NCI-H1048 (cell line): ENCODE results near the gene DHX16.

Experiments used
- DNase-seq: peaks from one replicate; lab custom pipeline; 2025; lab: John Stamatoyannopoulos, UW

The DHX16 gene

DNA sequence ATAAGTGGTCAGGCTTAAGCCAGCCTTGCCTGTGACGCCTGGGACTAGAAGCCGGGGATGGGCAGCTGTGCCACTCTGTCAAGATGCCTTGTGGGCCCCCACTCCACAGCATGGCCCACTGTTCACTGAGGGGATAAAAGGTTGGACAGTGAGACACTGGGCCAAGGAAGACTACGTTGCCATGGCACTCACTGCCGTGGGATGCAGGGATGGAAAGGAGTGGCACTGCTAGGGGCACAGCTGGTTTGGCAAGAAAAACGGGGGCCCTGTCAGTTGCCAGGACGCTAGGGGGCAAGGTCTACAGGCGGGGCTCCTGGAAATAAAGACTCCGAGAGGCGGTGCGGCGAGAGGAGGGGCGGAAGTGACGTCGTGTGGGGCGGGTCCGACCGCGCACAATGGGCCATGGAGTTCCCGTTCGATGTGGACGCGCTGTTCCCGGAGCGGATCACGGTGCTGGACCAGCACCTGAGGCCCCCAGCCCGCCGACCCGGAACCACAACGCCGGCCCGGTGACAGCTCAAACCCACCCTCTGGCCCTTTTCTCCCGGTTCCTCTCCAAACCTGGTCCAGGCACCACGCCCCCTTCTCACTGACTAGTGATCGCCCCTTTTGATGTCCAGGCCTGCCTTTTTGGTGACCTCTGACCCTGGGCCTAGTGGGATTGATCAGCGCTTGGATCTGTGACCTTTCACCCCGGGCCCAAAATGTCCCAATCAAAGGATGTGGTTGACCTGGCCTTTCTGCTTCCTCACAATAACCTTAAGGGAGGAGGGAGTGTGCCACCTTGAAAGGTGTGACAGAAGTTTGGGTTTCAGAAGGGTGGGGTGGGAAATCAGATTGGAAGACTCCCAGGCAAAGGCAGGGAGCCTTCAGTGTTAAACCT, 46.1 kb downstream of the DHX16 start, which contains the start of gene ATAT1:
Gene ATAT1, plus strand, starts transcription at position 391 of the 883 bp plus-strand sequence.
- peak; percentile 57 for DNase-seq

DNA sequence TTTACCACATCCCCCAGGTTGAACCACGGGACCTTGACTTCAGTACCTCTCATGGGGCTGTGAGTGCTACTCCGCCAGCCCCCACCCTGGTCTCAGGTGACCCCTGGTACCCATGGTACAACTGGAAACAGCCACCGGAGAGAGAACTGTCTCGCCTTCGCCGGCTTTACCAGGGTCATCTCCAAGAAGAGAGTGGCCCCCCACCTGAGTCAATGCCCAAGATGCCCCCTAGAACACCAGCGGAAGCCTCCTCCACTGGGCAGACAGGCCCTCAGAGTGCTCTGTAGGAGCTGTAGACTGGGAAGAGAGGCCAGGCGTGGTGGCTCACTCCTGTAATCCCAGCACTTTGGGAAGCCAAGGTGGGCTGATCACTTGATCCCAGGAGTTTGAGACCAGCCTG, 47.3 kb downstream of the DHX16 start:
- DNase-seq = no peak

DNA sequence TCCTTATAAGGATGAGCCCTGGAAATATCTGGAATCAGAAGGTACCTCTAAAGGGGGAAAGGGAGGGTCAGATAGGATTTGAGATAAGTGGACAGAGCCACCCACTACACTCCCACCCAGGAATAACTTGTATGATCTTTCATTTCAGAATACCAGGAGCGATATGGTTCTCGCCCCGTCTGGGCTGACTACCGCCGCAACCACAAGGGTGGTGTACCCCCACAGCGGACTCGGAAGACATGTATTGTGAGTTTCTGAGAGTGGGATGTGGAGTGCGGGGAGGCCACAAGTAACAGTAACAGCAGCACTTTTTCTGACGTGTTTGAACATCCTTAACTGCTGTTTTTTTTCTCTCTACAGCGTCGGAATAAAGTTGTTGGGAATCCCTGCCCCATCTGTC, 53.2 kb downstream of the DHX16 start:
- no peak for DNase-seq

DNA sequence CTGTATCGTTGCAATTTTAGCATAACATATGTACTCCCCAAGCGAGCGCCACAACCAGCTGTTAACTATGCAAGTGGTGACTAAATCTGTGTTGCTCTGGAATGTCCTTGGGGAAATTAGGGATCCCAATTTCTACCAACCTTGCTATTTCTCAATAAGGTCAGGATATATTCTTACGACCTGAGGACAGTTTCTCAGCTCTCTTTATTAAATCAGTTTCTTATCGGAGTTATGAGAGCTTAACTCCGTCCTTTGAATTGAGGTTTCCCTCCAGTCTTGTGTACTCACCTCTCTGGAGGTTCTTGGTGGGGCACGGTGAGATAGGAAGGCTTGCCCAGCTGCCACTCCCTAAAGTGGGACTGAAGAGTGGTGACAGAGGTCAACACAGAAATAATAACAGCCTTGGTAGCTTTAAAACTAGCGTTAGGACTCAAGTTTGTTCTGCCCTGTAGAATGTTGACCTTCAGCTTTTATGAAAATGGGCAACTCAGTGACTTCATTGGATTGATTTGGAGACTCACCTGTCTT, 54.5 kb downstream of the DHX16 start:
- no peak for DNase-seq

DNA sequence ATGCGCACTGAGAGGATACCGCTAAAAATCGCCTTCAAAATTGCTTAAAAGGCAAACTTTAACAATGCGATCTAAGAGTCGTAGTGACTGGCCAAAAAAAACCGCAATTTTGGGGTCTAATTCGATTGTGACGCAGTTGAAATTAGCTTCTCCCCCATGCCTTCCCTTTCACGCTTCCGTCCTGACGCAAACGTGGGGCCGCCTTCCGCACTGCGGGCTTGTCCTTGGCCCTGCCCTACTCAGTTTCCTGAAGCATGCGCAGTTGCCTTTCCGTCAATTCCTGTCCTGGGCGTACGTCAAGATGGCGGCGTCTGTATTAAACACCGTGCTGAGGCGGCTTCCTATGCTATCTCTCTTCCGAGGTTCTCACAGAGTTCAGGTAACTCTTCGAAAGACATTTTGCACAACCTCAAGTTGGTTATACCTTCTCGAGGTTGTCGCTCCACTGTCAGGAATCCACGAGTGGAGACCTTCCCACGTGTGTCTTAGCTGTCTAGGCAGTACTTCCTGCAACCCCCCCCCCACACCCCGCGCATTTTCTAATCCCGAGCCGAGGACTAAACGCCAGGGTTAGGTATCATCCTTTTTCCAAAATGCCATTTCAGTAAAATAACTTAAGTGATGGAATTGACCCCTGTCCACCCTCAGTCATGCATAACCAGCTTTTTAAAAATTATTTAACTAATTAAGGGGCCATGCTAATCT, 55.1 kb downstream of the DHX16 start, which contains the start of gene MRPS18B:
Gene MRPS18B, plus strand, starts transcription at position 276 of the 705 bp plus-strand sequence. Its CDS starts 26 bp downstream, at position 302.
- DNase-seq = peak; percentile 92

DNA sequence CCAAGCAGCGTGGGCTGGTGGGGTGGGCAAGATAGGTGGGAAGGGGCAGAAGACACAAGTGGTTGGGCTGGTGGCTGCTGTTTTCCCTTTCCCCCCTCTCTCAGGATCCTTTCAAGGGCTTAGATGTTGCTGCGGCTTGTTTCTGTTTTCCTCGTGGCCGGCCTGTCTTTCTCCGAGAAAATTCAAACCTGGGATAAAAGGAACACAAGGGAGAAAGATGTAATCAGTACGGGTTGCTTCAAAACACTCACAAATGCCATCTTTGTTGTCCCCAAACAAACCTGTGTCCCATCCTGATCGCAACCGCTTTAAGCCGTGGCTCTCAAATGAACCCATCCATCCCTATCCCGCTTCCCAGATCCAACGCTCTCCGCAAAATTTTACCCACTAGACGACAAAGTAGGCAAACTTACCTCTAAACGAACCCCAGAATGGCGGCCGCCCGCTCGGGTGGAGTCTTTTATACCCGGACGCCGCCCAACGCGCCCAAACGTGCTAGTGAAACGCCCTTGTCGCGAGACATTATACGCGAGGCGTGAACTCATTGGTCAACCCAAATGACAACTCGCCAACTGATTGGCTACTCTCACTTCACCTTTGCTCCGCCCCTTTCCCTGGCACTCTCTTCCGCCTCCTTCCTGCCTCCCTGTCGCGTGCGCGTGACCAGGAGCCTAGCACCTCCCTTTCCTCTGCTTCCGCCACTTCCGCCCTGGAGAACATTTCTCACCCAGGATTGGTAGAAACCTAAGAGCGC, 55.8 kb downstream of the DHX16 start, which contains the start of gene PPP1R10:
Gene PPP1R10, minus strand, starts transcription at position 433 of the 754 bp plus-strand sequence. CDS start 7,299 bp downstream, outside the sequence.
- DNase-seq = peak; percentile 98

DNA sequence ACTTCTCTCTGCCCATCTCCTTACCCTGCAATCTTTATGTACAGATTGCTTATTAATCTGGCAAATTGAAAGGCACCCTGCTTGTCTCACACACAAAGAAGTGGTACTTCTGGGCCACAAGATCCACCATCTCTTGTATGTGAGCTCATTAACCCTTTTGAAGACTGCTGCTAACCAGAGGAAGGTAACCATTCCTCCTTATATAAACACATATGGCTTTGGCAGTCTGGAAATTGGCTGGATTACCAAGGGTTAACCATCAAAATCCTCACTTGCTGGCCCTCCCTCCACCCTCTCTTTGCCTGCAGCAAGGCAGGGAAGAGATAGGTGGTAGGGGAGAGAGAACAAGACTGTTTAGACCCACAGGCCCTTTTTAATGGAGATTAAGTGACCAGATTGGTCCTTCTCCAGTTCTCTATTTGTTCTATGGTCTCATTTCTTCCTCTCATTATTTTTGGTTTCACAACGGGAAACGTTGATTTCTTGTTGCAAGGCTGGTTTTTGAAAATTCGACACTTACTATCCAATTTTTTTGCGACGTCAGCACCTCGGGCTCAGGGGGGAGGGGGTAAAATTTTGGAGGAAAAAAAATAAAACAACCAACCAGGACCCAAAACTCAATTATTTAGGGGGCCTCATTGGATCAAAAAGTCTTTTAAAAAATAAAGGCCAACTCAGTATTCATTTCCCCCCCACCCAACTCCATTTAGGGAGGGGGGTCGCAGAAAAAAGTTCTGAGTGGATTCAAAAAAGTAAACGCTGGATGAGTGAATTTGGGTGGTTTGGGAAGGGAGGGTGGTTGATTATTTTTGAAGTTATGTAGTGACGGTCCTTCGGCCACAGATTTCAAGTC, 56.6 kb downstream of the DHX16 start:
- no peak for DNase-seq

DNA sequence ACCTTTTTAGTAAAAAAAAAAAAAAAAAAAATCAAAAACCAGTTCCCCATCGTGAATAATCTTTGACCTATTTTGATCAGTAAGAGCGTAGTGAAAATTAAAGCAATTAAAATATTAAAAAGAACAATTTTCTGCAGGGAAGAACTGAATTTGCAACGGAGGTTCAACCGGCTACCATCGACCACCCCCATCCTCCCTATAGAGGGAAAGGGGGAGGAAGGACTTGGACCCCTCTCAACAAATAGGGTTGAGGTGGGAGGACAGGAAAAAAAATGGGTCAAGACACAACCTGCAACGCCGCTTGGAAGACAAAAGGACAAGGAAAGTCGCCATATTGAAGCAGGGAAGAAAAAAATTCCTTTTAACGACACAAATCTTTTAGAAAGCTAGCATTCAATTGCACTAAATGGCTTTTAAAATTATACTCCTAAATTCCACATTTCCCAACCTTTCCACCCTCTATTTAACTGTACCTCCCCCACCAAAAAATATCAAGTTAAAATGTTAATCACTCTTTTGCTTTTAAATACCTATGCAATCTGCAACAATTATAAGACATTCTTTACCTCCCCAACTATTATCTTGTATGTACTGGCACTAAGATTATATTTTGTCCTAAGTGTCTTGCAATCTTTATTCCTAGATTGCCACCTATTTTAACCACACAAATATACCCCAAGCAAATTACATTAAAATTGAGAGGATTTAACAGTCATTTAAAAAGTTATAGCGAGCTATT, 57.4 kb downstream of the DHX16 start:
- DNase-seq = peak; percentile 29

DNA sequence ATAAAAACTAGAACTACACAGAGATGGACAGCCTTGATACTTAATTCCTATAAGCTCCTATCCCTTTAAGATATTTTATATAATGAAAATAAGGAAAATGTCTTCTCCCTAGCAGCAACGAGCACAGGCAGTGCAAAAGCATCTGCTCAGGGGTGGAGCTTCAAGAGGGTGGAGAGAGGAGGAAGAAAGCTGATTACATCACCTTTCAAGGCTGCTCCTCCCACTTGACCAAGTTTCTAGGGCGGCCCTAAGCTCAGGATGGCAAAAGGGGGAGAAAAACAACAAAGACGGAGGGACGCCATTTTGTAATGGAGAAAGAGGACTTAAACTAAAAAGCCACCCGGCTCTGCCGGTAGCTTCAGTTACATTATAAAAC, 58.0 kb downstream of the DHX16 start:
- peak; percentile 70 for DNase-seq

DNA sequence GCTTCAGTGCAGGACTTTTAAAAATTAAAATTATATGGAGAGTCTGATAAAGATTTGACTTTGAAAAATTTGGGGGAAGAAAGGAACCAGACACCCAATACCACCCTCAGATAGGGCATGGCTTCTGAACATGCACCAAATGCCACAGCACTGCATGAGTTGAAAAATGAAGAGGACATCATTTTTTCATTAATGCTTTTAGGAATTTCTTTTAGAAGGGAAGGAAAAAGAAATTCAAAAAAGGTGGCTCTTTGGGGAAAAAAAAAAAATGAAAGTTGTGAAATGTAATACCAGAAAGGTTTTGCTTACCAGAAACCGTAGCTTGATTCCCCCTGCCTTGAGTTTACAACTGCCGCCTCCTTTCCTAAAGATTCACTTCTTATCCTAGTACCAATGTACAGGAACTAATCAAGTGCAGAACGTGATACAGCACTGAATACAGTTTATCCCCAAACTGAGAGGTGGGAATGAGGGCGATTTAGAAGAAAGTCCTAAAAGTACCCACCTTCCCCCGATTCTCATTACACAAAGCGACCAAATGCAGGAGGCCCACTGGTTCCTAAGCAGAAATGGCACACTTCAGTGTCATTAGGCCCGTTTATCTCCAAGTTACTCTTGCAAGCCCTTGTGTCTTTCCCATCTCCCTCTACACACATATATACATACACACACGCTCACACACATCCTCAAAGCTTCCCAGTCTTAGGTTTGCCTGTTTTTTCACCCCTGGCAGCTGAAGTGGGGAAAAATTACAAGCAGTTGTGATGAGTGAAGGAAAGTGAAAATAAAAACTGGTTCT, 58.6 kb downstream of the DHX16 start:
- no peak for DNase-seq

DNA sequence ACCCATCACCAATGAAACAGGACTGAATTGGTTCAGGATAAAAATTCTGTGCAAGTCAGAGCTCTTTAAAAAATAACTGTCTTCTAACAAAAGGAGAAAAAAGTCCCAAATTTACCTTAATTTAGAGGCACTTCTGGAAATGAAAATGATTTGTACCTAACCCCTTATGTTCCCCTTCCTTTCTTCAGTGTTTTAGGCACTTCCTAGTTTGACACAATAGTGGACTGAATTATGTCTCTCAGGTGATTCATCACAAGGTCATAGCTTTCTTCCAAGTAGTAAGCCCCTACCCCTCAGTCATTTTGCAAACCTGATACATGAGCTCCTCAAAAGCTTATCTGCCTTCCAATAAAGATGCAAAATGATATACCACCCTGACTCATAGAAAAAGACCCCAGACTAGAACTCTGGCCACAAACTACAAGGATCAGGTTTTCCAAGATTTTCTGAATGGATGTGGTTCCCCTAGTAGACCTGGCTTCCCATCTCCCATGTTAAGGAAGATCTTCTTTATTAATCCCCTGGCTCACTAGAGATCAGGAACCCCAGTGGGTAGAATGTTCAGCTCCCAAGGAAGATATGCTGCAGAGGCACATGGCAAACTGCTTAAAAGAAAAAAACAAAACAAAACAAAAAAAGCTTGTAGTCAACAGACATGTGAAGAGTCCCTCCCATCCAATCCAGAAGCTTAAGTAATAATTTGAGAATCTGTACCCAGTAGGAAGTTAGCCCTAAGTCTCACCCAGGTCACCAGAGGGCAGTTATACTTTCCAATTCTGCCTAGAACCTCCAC, 59.4 kb downstream of the DHX16 start:
- DNase-seq = no peak

DNA sequence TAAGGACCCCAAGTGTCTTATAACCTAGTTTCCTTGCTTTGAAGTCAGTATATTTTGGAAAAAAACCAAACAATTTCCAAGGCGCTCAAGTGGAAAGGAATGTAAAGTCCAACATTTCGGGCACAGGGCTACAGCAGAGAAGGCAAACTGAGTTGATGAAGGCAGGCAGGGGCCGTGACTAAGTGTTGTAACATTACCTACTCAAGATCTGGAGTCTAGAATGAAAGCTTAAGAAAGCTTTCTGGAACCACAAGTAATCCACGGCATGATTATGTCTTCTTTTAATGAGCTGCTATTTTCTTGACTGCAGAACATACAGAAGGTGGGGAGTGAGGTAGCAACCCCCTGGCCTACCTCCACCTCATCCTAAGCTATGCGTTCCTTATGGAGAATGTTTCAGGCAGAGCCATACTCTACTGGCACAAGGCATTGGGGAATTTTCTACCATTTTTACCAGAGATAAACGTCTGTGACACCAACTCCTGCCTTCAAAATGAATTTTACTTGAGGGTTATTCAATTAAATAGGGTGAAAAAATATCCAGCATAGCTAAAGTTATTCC, 60.0 kb downstream of the DHX16 start:
- no peak for DNase-seq

DNA sequence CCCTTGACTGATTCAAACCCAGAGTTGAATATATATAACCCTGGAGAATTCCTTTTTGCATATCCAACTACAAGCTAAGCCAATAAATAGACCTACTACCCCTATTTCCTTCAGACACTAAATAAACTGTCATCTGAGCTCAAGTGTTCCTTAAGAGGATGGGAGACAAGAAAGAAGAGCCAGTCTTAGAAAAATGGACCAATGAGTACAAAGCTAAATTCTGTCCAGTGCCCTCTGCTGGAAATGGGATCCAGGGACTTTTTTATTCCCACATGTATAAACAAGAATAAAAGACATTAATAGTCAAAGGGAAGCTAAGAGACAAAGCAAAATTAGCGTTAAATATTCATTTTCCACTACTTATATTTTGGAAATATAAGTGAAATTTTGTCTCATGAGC, 60.6 kb downstream of the DHX16 start:
- no peak for DNase-seq

DNA sequence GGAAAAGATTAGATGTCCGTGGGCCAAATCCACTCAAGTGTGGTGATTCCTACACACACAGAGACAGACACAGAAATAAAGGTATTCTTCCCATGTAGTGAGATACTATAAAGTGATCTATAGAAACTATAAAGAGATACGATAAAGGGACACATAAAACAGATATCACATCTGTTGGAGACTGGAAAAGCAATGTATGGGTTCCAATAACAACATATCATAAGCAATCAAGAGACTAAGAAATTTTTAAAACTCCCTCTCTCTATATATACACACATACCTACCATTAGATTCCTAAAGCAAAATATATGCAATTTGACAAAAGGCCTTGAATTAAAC, 61.0 kb downstream of the DHX16 start:
- DNase-seq = no peak

DNA sequence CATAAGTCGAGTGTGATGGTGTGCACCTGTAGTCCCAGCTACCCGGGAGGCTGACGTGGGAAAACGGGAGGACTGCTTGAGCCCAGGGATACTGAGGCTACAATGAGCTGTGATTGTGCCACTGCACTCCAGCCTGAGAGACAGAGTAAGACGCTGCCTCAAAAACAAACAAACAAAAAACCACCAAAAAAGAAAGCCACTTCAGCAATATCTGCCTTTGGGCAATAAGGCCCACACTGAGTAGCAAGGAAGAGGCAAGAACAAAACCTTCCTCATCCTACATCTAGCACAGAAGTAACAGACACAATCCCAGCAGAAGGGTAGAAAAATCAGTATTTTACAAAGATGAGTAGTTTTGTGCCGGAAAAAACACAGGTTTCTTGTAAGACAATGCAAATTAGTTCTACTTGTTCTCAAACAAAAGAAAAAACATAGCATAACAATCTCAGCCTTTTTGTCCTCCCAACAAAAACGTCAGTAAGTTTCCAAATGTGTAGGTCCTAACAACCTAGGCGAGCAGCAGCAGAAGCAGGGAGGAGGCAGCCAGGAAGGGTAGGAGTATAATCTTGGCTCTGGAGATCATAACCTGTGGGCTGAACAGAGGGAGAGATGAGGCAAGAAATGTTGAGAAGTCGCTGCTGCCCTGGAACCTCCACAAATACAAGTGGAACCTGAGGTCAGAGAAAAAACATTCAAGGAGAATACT, 61.5 kb downstream of the DHX16 start:
- no peak for DNase-seq

DNA sequence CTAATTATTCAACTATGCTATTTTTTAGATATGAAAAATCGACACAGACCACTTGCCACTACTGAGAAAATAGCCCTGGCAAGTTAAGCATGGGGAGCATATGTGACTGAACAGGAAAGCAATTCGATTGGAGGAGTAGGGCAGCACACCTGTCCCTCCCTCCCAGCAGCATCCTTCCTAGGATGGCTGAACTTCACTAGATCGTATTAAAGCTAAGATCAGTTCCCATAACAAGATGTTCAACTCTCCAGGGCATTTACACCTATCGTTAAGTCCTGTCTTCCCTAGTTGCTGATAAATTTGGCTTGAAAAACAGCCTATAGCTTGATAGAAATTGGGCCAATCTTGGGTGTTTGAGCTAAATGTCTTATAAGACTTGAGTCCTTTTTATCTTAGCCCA, 62.7 kb downstream of the DHX16 start:
- DNase-seq = no peak

DNA sequence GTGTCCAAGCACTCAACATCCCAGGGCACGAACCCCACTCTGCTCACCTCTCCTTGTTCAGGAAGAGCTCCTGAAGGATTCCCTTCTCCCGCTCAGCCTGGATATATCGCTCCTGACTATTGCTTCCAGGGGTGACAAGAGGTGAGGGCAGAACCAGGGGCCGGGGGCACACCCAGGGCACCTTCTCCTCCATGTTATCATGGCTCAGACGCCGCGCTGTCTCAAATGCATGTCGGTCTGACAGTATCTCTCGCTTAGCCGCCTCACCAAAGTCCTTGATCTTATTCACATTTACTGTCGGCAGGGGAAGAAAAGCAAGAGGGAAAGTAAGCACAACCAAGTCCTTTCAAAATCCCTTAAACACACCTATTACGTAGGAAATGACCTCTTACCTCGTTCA, 68.8 kb downstream of the DHX16 start:
- DNase-seq = no peak
